Progenitor cell of endocrine pancreas (in vitro differentiated cells): Measurements from ENCODE around the gene ZNHIT1. TPM values are rescaled to one million over a fixed set of nuclear protein-coding genes. Genes with fewer than 3 reads are reported as not detected.

Source experiments
- DNase-seq: peaks from one replicate; pipeline ENCODE4 v3.0.0; 2021; ENCODE audit warnings: low spot score; ENCODE audit not compliant: unreplicated experiment
- H3K27ac Mint-ChIP-seq: 2 replicates; pipeline ENCODE4 v1.8.0; 2021; ENCODE audit warnings: mild to moderate bottlenecking, moderate library complexity, mixed read lengths
- H3K27me3 Mint-ChIP-seq: 2 replicates; pipeline ENCODE4 v1.8.0; 2021; ENCODE audit warnings: mixed read lengths
- H3K36me3 Mint-ChIP-seq: 2 replicates; pipeline ENCODE4 v1.8.0; 2022; ENCODE audit warnings: mixed read lengths; ENCODE audit not compliant: insufficient read depth
- H3K4me1 Mint-ChIP-seq: 2 replicates; pipeline ENCODE4 v1.8.0; 2021; ENCODE audit warnings: low read depth, mixed read lengths
- H3K4me3 Mint-ChIP-seq: 2 replicates; pipeline ENCODE4 v1.8.0; 2021; ENCODE audit warnings: low read depth, mild to moderate bottlenecking, moderate library complexity, mixed read lengths
- H3K9me3 Mint-ChIP-seq: 2 replicates; pipeline ENCODE4 v1.8.0; 2021; ENCODE audit warnings: low read depth, mixed read lengths
- CTCF ChIP-seq: fragments of 200-600 bp; sonication (generic); IDR thresholded peaks from one replicate; pipeline ENCODE4 v1.5.0; 2021; ENCODE audit warnings: antibody characterized with exemption, mild to moderate bottlenecking; ENCODE audit not compliant: unreplicated experiment
- total RNA-seq: library from RNA; stranded (reverse); gene quantifications from 2 replicates; pipeline ENCODE4 v1.2.1, GENCODE V29; 2021

Gene ZNHIT1
- total RNA-seq, 1 donor from 2014 or later, result 62.2 TPM

GRCh38 chr7:101173752-101174244, 44.2 kb upstream of the ZNHIT1 start:
- no peak for DNase-seq
- no peak overlapping the region for H3K27ac Mint-ChIP-seq
- H3K4me3 Mint-ChIP-seq, result no peak overlapping the region
- H3K36me3 Mint-ChIP-seq, result peaks cover 1% of the 10 kb centered on the region
- peaks cover 94% of the 10 kb centered on the region for H3K27me3 Mint-ChIP-seq
- TF ChIP-seq CTCF, result no peak
- no peaks in the 10 kb centered on the region for H3K9me3 Mint-ChIP-seq
- H3K4me1 Mint-ChIP-seq, result peaks cover 2% of the 10 kb centered on the region

- peaks cover 1% of the 10 kb centered on the region for H3K36me3 Mint-ChIP-seq
- TF ChIP-seq CTCF, result no peak
- peaks cover 4% of the 10 kb centered on the region for H3K4me1 Mint-ChIP-seq
- no peaks in the 10 kb centered on the region for H3K9me3 Mint-ChIP-seq
- DNase-seq, result no peak
- H3K4me3 Mint-ChIP-seq, result no peak overlapping the region
- H3K27me3 Mint-ChIP-seq, result peaks cover 94% of the 10 kb centered on the region
- no peak overlapping the region for H3K27ac Mint-ChIP-seq
Observed at GRCh38 chr7:101174322-101174854, 43.6 kb upstream of the ZNHIT1 start.

GRCh38 chr7:101175664-101176063, 42.3 kb upstream of the ZNHIT1 start:
- no peaks in the 10 kb centered on the region for H3K9me3 Mint-ChIP-seq
- peaks cover 1% of the 10 kb centered on the region for H3K36me3 Mint-ChIP-seq
- peaks cover 2% of the 10 kb centered on the region for H3K4me1 Mint-ChIP-seq
- H3K27ac Mint-ChIP-seq, result no peak overlapping the region
- DNase-seq, result no peak
- H3K4me3 Mint-ChIP-seq, result no peak overlapping the region
- H3K27me3 Mint-ChIP-seq, result peaks cover 89% of the 10 kb centered on the region
- TF ChIP-seq CTCF, result no peak

GRCh38 chr7:101177644-101178043, 40.3 kb upstream of the ZNHIT1 start:
- Mint-ChIP-seq H3K27ac (no peak overlapping the region), H3K4me1 (peaks cover 2% of the 10 kb centered on the region), H3K27me3 (peaks cover 87% of the 10 kb centered on the region), H3K36me3 (peaks cover 1% of the 10 kb centered on the region), H3K9me3 (no peaks in the 10 kb centered on the region), H3K4me3 (no peak overlapping the region)
- no peak for TF ChIP-seq CTCF
- DNase-seq, result no peak

GRCh38 chr7:101179117-101179516, 38.8 kb upstream of the ZNHIT1 start:
- Mint-ChIP-seq H3K36me3 (peaks cover 1% of the 10 kb centered on the region), H3K4me3 (no peak overlapping the region), H3K27ac (no peak overlapping the region), H3K27me3 (peaks cover 75% of the 10 kb centered on the region), H3K4me1 (peaks cover 2% of the 10 kb centered on the region), H3K9me3 (no peaks in the 10 kb centered on the region)
- no peak for DNase-seq
- TF ChIP-seq CTCF, result no peak
